ENCODE measurements around the gene IARS1. TPM values are rescaled to one million over a fixed set of nuclear protein-coding genes. Genes with fewer than 3 reads are reported as not detected.

Gene IARS1
- total and polyA plus RNA-seq, 8 donors: 81.6 to 157 (median 88.9) TPM

- no peak for TF ChIP-seq CTCF (IDR thresholded peaks at IDR 0.05)
- peaks cover 0 to 100% of the 10 kb centered on the region in 2 donors for H3K36me3 ChIP-seq
- ATAC-seq (no peak), DNase-seq (no peak)
- no peaks in the 10 kb centered on the region for H3K27me3 ChIP-seq
- no peaks in the 10 kb centered on the region for H3K4me1 ChIP-seq
- no peak overlapping the region for H3K4me3 ChIP-seq
- H3K27ac ChIP-seq: no peak overlapping the region
- H3K9me3 ChIP-seq: no peaks in the 10 kb centered on the region
- intact Hi-C loops (cut with DNase I): no loop called here
Observed at GRCh38 chr9:92265154-92265553, 28.3 kb downstream of the IARS1 start.

GRCh38 chr9:92263131-92263530 is 30.4 kb downstream of the IARS1 start:
- no peak for ATAC-seq
- Histone ChIP-seq H3K27ac (no peak overlapping the region), H3K27me3 (no peaks in the 10 kb centered on the region), H3K9me3 (no peaks in the 10 kb centered on the region), H3K36me3 (peaks cover 0 to 100% of the 10 kb centered on the region in 2 donors), H3K4me3 (no peak overlapping the region), H3K4me1 (no peaks in the 10 kb centered on the region)
- intact Hi-C loops (cut with DNase I): no loop called here
- TF ChIP-seq CTCF (IDR thresholded peaks at IDR 0.05): no peak
- DNase-seq: no peak

GRCh38 chr9:92257327-92257726 is 36.2 kb downstream of the IARS1 start:
- Histone ChIP-seq H3K36me3 (peaks cover 0 to 100% of the 10 kb centered on the region in 2 donors), H3K4me1 (no peaks in the 10 kb centered on the region), H3K27me3 (no peaks in the 10 kb centered on the region), H3K27ac (no peak overlapping the region), H3K9me3 (no peaks in the 10 kb centered on the region), H3K4me3 (no peak overlapping the region)
- no peak for TF ChIP-seq CTCF (IDR thresholded peaks at IDR 0.05)
- DNase-seq: no peak
- intact Hi-C loops (cut with DNase I): no loop called here
- ATAC-seq: no peak

GRCh38 chr9:92254381-92255337 is 38.8 kb downstream of the IARS1 start:
- TF ChIP-seq CTCF (IDR thresholded peaks at IDR 0.05): no peak
- Histone ChIP-seq H3K27ac (no peak overlapping the region), H3K36me3 (peaks cover 0 to 100% of the 10 kb centered on the region in 2 donors), H3K27me3 (no peaks in the 10 kb centered on the region), H3K9me3 (no peaks in the 10 kb centered on the region), H3K4me3 (no peak overlapping the region), H3K4me1 (no peaks in the 10 kb centered on the region)
- ATAC-seq: no peak
- intact Hi-C loops (cut with DNase I): no loop called here
- DNase-seq: no peak

- no peaks in the 10 kb centered on the region for H3K4me1 ChIP-seq
- H3K36me3 ChIP-seq: peaks cover 0 to 100% of the 10 kb centered on the region in 2 donors
- H3K4me3 ChIP-seq: no peak overlapping the region
- H3K9me3 ChIP-seq: no peaks in the 10 kb centered on the region
- intact Hi-C loops (cut with DNase I): no loop called here
- ATAC-seq (no peak), DNase-seq (no peak)
- H3K27me3 ChIP-seq: no peaks in the 10 kb centered on the region
- no peak for TF ChIP-seq CTCF (IDR thresholded peaks at IDR 0.05)
- no peak overlapping the region for H3K27ac ChIP-seq
Observed at GRCh38 chr9:92253656-92254055, 39.8 kb downstream of the IARS1 start.
